ENCODE data around the gene HDAC4.

The HDAC4 gene

DNA sequence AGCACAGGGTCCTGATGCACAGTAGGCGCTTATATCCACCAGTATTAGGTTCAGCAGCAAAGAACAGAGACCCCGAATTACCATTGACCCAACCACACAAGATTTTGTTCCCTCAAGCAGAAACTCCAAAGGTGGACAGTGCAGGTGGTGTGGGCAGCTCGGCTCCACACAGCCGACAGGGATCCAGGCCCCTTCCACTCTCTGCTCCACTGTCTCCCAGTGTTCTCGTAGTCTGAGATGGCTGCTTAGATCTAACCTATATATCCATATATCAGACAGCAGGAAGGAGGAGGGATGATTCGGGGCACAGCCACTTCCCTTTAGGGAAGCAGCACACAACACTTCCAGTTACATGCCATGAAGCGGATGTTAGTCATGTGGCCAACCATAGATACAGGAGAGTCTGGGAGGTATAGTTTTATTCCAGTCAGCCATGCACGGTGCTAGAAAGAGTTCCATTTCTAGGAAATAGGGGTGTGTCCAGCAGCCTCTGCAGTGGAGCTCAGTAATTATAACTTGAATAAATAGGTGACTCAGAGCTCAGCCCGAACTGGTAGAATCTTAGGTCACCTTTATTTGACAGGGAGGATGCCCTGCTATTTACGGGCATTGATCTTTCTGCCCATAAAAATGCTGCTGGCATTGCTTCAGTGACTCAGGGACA lies 394.1 kb downstream of the HDAC4 start:
- H3K4me3 Mint-ChIP-seq: no peak overlapping the region
- no peak for DNase-seq
- no peak for ATAC-seq (replicated peaks)
- H3K9me3 Mint-ChIP-seq: peaks cover 4 to 10% of the 10 kb centered on the region in 2 donors
- peaks cover 27% of the 10 kb centered on the region in 2 donors for H3K27me3 Mint-ChIP-seq
- H3K4me1 Mint-ChIP-seq: no peaks in the 10 kb centered on the region
- no peaks in the 10 kb centered on the region for H3K36me3 Mint-ChIP-seq
- no peak overlapping the region for H3K27ac Mint-ChIP-seq

DNA sequence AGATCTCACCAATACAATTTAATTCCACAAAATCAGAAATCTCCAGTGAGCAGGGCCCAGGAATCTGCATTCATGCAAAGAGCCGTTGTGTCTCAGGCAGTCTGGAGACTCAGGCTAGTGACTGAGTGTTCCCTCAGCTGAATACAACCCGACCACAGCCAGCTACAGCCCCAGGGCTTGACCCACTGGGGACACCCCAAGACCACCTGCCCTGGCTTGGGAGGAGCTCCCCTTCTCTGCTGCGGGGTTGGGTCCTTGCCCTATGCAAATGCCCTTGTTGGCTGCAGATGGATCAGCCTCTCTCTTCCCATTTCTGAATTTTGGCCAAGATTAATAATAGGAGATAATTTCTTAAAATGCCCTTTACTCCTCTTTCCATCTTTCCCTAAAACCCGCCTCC lies 395.2 kb downstream of the HDAC4 start:
- peaks cover 9 to 14% of the 10 kb centered on the region in 2 donors for H3K9me3 Mint-ChIP-seq
- H3K4me1 Mint-ChIP-seq: no peaks in the 10 kb centered on the region
- no peaks in the 10 kb centered on the region for H3K36me3 Mint-ChIP-seq
- ATAC-seq (replicated peaks): no peak
- H3K27me3 Mint-ChIP-seq: peaks cover 26 to 27% of the 10 kb centered on the region in 2 donors
- H3K27ac Mint-ChIP-seq: no peak overlapping the region
- DNase-seq: no peak
- no peak overlapping the region for H3K4me3 Mint-ChIP-seq

- Mint-ChIP-seq H3K4me3 (no peak overlapping the region), H3K9me3 (peaks cover 9 to 14% of the 10 kb centered on the region in 2 donors), H3K4me1 (no peaks in the 10 kb centered on the region), H3K36me3 (no peaks in the 10 kb centered on the region), H3K27me3 (peaks cover 23 to 26% of the 10 kb centered on the region in 2 donors), H3K27ac (no peak overlapping the region)
- no peak for ATAC-seq (replicated peaks)
- no peak for DNase-seq
Measured at GRCh38 chr2:239004274-239005015, 396.4 kb downstream of the HDAC4 start.

GRCh38 chr2:239003624-239004273 lies 397.1 kb downstream of the HDAC4 start:
- no peak for DNase-seq
- no peak overlapping the region for H3K4me3 Mint-ChIP-seq
- no peaks in the 10 kb centered on the region for H3K4me1 Mint-ChIP-seq
- H3K36me3 Mint-ChIP-seq: no peaks in the 10 kb centered on the region
- peaks cover 16 to 21% of the 10 kb centered on the region in 2 donors for H3K27me3 Mint-ChIP-seq
- ATAC-seq (replicated peaks): no peak
- no peak overlapping the region for H3K27ac Mint-ChIP-seq
- peaks cover 9 to 14% of the 10 kb centered on the region in 2 donors for H3K9me3 Mint-ChIP-seq

DNA sequence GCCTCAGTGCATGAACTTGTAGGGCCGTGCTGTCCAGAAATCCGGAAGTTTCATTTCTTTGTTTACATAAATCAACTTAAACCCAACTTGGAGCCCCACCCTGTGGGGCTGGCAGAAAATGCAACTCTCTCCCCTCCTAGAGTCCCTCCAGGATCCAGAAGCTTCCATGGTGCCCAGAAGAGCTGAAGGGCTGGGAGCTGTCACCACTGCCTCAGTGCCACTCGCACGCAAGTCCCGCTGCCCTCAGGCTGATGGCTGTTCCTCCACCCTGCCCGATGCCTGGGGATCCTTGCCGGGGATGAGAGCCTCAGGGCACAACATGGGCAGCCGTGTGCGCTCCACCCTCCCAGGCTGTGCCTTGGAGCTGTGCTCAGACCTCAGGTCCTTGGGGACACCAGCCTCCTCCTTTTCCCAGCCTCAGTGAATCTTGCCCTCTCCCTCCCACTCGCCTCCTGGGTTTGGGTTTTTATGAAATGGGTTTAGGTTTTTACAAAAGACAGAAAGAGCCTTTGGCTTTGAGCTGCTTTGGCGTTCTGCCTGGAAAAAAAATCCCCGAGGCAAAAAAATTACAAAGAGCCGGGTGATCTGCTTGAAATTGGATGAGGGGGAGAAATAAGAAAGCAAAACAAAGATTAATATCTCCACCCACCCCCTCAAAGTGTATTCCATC lies 397.7 kb downstream of the HDAC4 start:
- Mint-ChIP-seq H3K9me3 (peaks cover 9 to 14% of the 10 kb centered on the region in 2 donors), H3K4me3 (no peak overlapping the region), H3K27ac (no peak overlapping the region), H3K4me1 (no peaks in the 10 kb centered on the region), H3K36me3 (no peaks in the 10 kb centered on the region), H3K27me3 (peaks cover 12 to 22% of the 10 kb centered on the region in 2 donors)
- DNase-seq (no peak), ATAC-seq (replicated peaks) (no peak)

GRCh38 chr2:239002591-239002953 lies 398.2 kb downstream of the HDAC4 start:
- Mint-ChIP-seq H3K27me3 (peaks cover 10 to 21% of the 10 kb centered on the region in 2 donors), H3K36me3 (no peaks in the 10 kb centered on the region), H3K27ac (no peak overlapping the region), H3K9me3 (peaks cover 9 to 14% of the 10 kb centered on the region in 2 donors), H3K4me1 (no peaks in the 10 kb centered on the region), H3K4me3 (no peak overlapping the region)
- ATAC-seq (replicated peaks): no peak
- DNase-seq: no peak

DNA sequence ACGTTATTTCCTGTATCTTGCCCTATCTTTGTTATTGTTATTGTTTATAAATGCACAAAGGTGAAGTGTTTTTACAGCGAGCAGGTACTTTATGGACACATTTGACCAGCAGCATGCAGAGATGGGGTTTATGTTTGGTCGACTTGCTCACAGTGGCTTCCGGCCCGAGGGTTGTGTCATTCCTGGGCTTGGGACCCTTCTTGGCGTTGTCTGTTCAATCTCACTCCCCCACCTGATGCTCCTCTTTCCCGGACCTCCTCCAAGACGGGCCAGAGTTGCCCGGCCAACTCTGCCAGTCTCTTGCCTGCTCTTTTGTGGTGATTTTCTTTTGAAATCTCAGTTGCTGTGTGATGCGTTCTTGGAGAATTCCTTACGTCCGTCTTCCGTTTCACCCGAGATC lies 399.0 kb downstream of the HDAC4 start:
- Mint-ChIP-seq H3K36me3 (no peaks in the 10 kb centered on the region), H3K4me1 (no peaks in the 10 kb centered on the region), H3K27me3 (peaks cover 15 to 17% of the 10 kb centered on the region in 2 donors), H3K9me3 (peaks cover 9 to 14% of the 10 kb centered on the region in 2 donors), H3K27ac (no peak overlapping the region), H3K4me3 (no peak overlapping the region)
- DNase-seq (no peak), ATAC-seq (replicated peaks) (no peak)

DNA sequence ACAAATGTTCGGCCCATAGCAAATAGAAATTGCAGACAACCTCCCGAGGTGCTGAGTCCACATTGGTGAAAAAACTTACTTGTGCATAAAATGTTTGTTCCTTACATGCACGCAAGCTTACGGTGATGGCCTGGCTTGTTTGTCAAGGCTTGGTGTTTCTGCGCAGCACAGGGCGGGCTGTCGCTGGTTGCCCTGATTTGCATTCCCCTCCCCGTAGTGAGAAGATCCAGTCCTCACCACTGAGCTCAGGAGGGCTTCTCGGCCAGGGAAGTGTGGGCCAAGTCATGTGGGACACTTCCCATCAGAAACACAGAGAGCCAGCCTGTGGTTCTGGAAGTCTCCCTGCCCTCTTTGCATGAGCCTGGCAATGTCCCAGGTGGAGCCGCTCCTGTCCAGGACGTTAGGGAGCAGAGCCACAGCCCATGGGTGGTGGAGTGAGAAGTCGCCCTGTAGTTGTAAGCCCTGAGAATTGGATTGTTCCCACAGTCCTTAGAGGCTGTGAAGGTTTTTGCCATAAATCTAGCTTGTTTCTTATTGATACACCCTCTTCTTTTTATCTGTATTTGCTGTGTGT lies 400.2 kb downstream of the HDAC4 start:
- DNase-seq (no peak), ATAC-seq (replicated peaks) (no peak)
- Mint-ChIP-seq H3K9me3 (peaks cover 9 to 16% of the 10 kb centered on the region in 2 donors), H3K27ac (no peak overlapping the region), H3K27me3 (peaks cover 8 to 12% of the 10 kb centered on the region in 2 donors), H3K4me3 (no peak overlapping the region), H3K4me1 (no peaks in the 10 kb centered on the region), H3K36me3 (no peaks in the 10 kb centered on the region)

DNA sequence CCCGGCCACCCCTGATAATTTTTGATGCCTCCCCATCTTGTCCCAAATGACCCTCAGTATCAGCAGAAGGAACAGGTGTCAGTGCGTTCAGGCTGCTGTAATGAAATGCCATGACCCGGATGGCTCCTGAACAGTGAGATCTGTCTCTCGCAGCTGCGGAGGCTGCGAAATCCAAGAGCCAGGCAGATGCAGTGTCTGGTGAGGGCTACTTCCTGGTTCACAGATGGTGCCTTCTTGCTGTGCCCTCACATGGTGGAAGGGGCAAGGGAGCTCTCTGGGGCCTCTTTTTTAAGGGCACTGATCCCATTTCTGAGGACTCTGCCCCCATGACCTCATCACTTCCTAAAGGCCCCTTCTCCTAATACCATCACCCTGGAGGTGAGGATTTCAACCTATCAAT lies 400.7 kb downstream of the HDAC4 start:
- Mint-ChIP-seq H3K9me3 (peaks cover 9 to 19% of the 10 kb centered on the region in 2 donors), H3K4me1 (no peaks in the 10 kb centered on the region), H3K27me3 (peaks cover 8 to 12% of the 10 kb centered on the region in 2 donors), H3K27ac (no peak overlapping the region), H3K4me3 (no peak overlapping the region), H3K36me3 (no peaks in the 10 kb centered on the region)
- no peak for ATAC-seq (replicated peaks)
- no peak for DNase-seq

DNA sequence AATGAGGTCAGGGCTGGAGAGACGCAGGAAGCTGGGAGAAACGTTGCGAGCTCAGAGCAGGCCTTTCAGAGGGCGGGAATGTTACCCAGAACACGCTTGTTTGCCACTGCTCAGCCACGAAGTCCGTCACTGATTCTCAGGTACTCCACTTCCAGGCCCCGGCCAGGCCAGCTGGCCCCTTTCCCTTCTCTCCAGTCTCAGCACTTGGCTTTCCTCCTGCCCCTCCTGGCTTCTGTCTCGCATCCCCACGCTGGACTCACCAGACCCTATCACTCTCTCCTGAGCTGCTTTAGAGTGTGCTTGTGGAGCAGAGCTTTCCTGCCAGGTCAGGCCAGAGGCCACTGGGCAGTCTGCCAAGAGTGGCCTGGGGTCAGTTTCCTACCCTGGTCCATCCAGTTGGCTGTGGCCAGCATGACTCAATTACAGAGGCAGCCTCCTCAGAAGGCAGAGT lies 401.5 kb downstream of the HDAC4 start:
- no peak for ATAC-seq (replicated peaks)
- Mint-ChIP-seq H3K27ac (no peak overlapping the region), H3K27me3 (peaks cover 8 to 12% of the 10 kb centered on the region in 2 donors), H3K4me3 (no peak overlapping the region), H3K9me3 (peaks cover 12 to 22% of the 10 kb centered on the region in 2 donors), H3K4me1 (no peaks in the 10 kb centered on the region), H3K36me3 (no peaks in the 10 kb centered on the region)
- no peak for DNase-seq

DNA sequence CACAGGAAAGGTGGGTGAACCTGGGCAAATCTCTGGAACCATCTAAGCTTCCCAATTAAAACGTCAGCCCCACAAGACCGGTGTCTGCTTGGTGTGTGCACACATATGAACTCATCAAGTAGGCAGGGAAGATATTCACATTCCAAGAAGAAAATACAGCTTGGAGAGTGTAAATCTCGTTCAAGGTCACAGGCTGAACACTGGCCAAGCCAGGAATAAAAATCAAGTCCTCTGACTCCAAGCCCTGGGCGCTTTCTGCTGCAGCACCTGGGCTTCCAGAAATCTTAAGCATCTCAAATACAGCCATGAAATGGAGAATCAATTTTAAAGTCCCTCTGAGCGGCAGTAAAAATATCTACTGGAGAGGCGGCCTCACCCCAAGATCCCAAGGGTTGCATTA lies 402.0 kb downstream of the HDAC4 start:
- no peak overlapping the region for H3K27ac Mint-ChIP-seq
- H3K4me1 Mint-ChIP-seq: no peaks in the 10 kb centered on the region
- no peak overlapping the region for H3K4me3 Mint-ChIP-seq
- ATAC-seq (replicated peaks) (no peak), DNase-seq (no peak)
- H3K36me3 Mint-ChIP-seq: no peaks in the 10 kb centered on the region
- peaks cover 4 to 12% of the 10 kb centered on the region in 2 donors for H3K27me3 Mint-ChIP-seq
- peaks cover 13 to 27% of the 10 kb centered on the region in 2 donors for H3K9me3 Mint-ChIP-seq

Data from stimulated activated naive B cell treated with anti-CD40 and anti-IgM and Interleukin-4, amounts not matched to agents 10 μg/mL and 1 μg/mL and 100 μg/mL, for 72 hours (primary cell).